GM19023 (cell line): ENCODE measurements around the gene CYB5B.

Source experiments
- ATAC-seq: cut with Tn5 transposase; IDR thresholded peaks from one replicate; pipeline ENCODE4 v1.9.1; 2021; ENCODE audit warnings: mild to moderate bottlenecking, moderate library complexity; ENCODE audit not compliant: unreplicated experiment

The CYB5B gene

GRCh38 chr16:69483611-69484010 lies 59.2 kb downstream of the CYB5B start:
- no peak for ATAC-seq

GRCh38 chr16:69485361-69485760 lies 60.9 kb downstream of the CYB5B start:
- ATAC-seq, result no peak

GRCh38 chr16:69485816-69486215 lies 61.4 kb downstream of the CYB5B start:
- no peak for ATAC-seq

- ATAC-seq, result no peak
Measured at GRCh38 chr16:69486272-69486671, 61.9 kb downstream of the CYB5B start.

- no peak for ATAC-seq
Measured at GRCh38 chr16:69486724-69487123, 62.3 kb downstream of the CYB5B start.

- ATAC-seq, result no peak
Measured at GRCh38 chr16:69490707-69491324, 66.4 kb downstream of the CYB5B start.

- ATAC-seq, result no peak
Measured at GRCh38 chr16:69494991-69495392, 70.6 kb downstream of the CYB5B start.

- no peak for ATAC-seq
Measured at GRCh38 chr16:69495821-69496220, 71.4 kb downstream of the CYB5B start.

GRCh38 chr16:69496376-69496775 lies 72.0 kb downstream of the CYB5B start:
- ATAC-seq, result no peak

- ATAC-seq, result no peak
Measured at GRCh38 chr16:69496896-69497295, 72.5 kb downstream of the CYB5B start.

GRCh38 chr16:69497876-69498596 lies 73.6 kb downstream of the CYB5B start:
- ATAC-seq, result no peak

GRCh38 chr16:69498926-69499325 lies 74.5 kb downstream of the CYB5B start:
- ATAC-seq, result no peak

GRCh38 chr16:69499541-69500230 lies 75.3 kb downstream of the CYB5B start:
- ATAC-seq, result no peak

- no peak for ATAC-seq
Measured at GRCh38 chr16:69500496-69500895, 76.1 kb downstream of the CYB5B start.

- ATAC-seq, result no peak
Measured at GRCh38 chr16:69501956-69502745, 77.7 kb downstream of the CYB5B start.

- ATAC-seq, result no peak
Measured at GRCh38 chr16:69503244-69503643, 78.8 kb downstream of the CYB5B start.

- ATAC-seq, result no peak
Measured at GRCh38 chr16:69508033-69508755, 83.8 kb downstream of the CYB5B start.

GRCh38 chr16:69509125-69509524 lies 84.7 kb downstream of the CYB5B start:
- ATAC-seq, result no peak

GRCh38 chr16:69511651-69512050 lies 87.2 kb downstream of the CYB5B start:
- ATAC-seq, result no peak

- no peak for ATAC-seq
Measured at GRCh38 chr16:69513180-69513966, 89.0 kb downstream of the CYB5B start.
